Suprapubic skin (tissue), 4 donors: ENCODE measurements around the gene CEP57. TPM values are rescaled to one million over a fixed set of nuclear protein-coding genes. Genes with fewer than 3 reads are reported as not detected.

ENCODE experiments used
- DNase-seq, 2 donors: peaks; one replicate each; pipeline ENCODE4 v3.0.0-alpha.2; 2019; ENCODE audit warnings: low spot score in 2 of 2
- H3K27ac ChIP-seq: fragments of 200-600 bp; sonication (generic); one replicate; pipeline ENCODE4 v1.5.1; 2019
- H3K27me3 ChIP-seq: fragments of 200-600 bp; sonication (generic); one replicate; pipeline ENCODE4 v1.5.1; 2019
- H3K36me3 ChIP-seq: fragments of 200-600 bp; sonication (generic); one replicate; pipeline ENCODE4 v1.5.1; 2019
- H3K4me1 ChIP-seq: fragments of 200-600 bp; sonication (generic); one replicate; pipeline ENCODE4 v1.5.1; 2019
- H3K4me3 ChIP-seq: fragments of 200-600 bp; sonication (generic); one replicate; pipeline ENCODE4 v1.5.1; 2019; ENCODE audit warnings: mild to moderate bottlenecking
- H3K9me3 ChIP-seq: fragments of 200-600 bp; sonication (generic); one replicate; pipeline ENCODE4 v1.5.1; 2019
- CTCF ChIP-seq, 2 donors: fragments of 200-600 bp in 1 of 2; fragments of 450-650 bp in 1 of 2; sonication (generic) in 1 of 2; IDR thresholded peaks; one replicate each; pipeline ENCODE4 v1.5.1; 2016 to 2019; ENCODE audit warnings: antibody characterized with exemption in 2 of 2, mild to moderate bottlenecking in 1 of 2, moderate library complexity in 1 of 2
- EP300 ChIP-seq: sonication (generic); formaldehyde crosslinking; IDR thresholded peaks from one replicate; pipeline ENCODE4 v1.6.1; 2017; ENCODE audit warnings: antibody characterized with exemption
- POLR2A ChIP-seq, 2 donors: fragments of 450-650 bp; IDR thresholded peaks; one replicate each; pipeline ENCODE4 v1.6.1; 2017; ENCODE audit warnings: antibody characterized with exemption in 2 of 2, mild to moderate bottlenecking in 2 of 2, moderate library complexity in 2 of 2
- POLR2AphosphoS5 ChIP-seq, 3 donors: sonication (generic); formaldehyde crosslinking; IDR thresholded peaks; one replicate each; pipeline ENCODE4 v1.6.1; 2017; ENCODE audit warnings: antibody characterized with exemption in 3 of 3
- WGBS: methylation state at CpG from one replicate; pipeline ENCODE4 v1.1.5; 2018; 5-methylcytosine and 5-hydroxymethylcytosine counted together
- total RNA-seq, 4 donors: library from RNA; depleted of rRNA; stranded (reverse); fragments of >200 nt; gene quantifications; one replicate each; pipeline ENCODE4 v1.1.0, GENCODE V29; 2016

CEP57 gene
- total RNA-seq, 4 donors from 2014 or later, result 20.7 to 80.9 (median 30.1) TPM

DNA sequence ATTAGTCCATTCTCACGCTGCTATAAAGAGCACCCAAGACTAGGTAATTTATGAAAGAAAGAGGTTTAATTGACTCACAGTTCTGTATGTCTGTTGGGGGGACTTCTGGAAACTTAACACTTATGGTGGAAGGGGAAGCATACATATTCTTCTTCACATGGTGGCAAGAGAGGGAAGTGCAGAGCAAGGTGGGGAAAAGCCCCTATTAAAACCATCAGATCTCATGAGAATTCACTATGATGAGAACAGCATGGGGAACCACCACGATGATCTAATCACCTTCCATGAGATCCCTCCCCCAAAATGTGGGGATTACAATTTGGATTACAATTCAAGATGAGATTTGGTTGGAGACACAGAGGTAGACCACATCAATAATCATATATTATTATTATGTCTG is 25.7 kb downstream of the CEP57 start:
- Histone ChIP-seq H3K4me3 (no peak overlapping the region), H3K36me3 (peaks cover 5% of the 10 kb centered on the region), H3K4me1 (no peaks in the 10 kb centered on the region), H3K27me3 (no peaks in the 10 kb centered on the region), H3K9me3 (no peaks in the 10 kb centered on the region), H3K27ac (no peak overlapping the region)
- TF ChIP-seq CTCF (IDR thresholded peaks at IDR 0.05) (no peak), POLR2A (IDR thresholded peaks at IDR 0.05) (no peak), EP300 (no peak), POLR2AphosphoS5 (IDR thresholded peaks at IDR 0.05) (no peak)
- WGBS, result 98% methylated on average over 2 of the region's 2 CpGs
- DNase-seq, result no peak

GRCh38 chr11:95821640-95822039 is 31.3 kb downstream of the CEP57 start:
- H3K36me3 ChIP-seq, result peaks cover 30% of the 10 kb centered on the region

DNA sequence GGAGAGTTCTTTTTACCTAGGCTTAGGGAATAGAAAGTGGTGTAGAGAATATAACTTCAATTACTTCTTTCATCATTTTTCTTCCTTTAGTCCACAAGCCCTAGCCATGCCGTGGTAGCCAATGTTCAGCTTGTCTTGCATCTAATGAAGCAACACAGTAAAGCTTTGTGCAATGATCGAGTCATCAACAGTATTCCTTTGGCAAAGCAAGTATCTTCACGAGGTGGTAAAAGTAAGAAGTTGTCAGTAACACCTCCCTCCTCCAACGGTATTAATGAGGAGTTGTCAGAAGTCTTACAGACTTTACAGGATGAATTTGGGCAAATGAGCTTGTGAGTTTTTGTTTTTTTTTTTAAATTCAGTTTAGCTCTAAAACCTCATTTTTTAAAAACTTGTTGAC is 37.4 kb downstream of the CEP57 start:
- Histone ChIP-seq H3K27ac (no peak overlapping the region), H3K4me1 (peaks cover 2% of the 10 kb centered on the region), H3K27me3 (no peaks in the 10 kb centered on the region), H3K4me3 (no peak overlapping the region), H3K9me3 (no peaks in the 10 kb centered on the region), H3K36me3 (peaks cover 62% of the 10 kb centered on the region)
- no peak for DNase-seq
- 81% methylated on average over 4 of the region's 4 CpGs for WGBS
- TF ChIP-seq POLR2A (IDR thresholded peaks at IDR 0.05) (no peak), POLR2AphosphoS5 (IDR thresholded peaks at IDR 0.05) (no peak), EP300 (no peak), CTCF (IDR thresholded peaks at IDR 0.05) (no peak)

More at GRCh38 chr11:95821640-95822039, 31.3 kb downstream of the CEP57 start:
- Histone ChIP-seq H3K4me1 (no peaks in the 10 kb centered on the region), H3K4me3 (no peak overlapping the region), H3K27me3 (no peaks in the 10 kb centered on the region), H3K9me3 (no peaks in the 10 kb centered on the region), H3K27ac (no peak overlapping the region)
- no peak for DNase-seq
- WGBS, result 77% methylated on average over 2 of the region's 2 CpGs
- TF ChIP-seq POLR2A (IDR thresholded peaks at IDR 0.05), result no peak

GRCh38 chr11:95829580-95830259 is 39.4 kb downstream of the CEP57 start:
- no peak for DNase-seq
- Histone ChIP-seq H3K4me1 (peaks cover 2% of the 10 kb centered on the region), H3K4me3 (no peak overlapping the region), H3K36me3 (peaks cover 75% of the 10 kb centered on the region), H3K9me3 (no peaks in the 10 kb centered on the region), H3K27ac (no peak overlapping the region), H3K27me3 (no peaks in the 10 kb centered on the region)
- 92% methylated on average over 1 of the region's 1 CpG for WGBS
- TF ChIP-seq POLR2AphosphoS5 (IDR thresholded peaks at IDR 0.05), result no peak
- no peak for TF ChIP-seq CTCF (IDR thresholded peaks at IDR 0.05)
- TF ChIP-seq POLR2A (IDR thresholded peaks at IDR 0.05), result no peak
- no peak for TF ChIP-seq EP300

DNA sequence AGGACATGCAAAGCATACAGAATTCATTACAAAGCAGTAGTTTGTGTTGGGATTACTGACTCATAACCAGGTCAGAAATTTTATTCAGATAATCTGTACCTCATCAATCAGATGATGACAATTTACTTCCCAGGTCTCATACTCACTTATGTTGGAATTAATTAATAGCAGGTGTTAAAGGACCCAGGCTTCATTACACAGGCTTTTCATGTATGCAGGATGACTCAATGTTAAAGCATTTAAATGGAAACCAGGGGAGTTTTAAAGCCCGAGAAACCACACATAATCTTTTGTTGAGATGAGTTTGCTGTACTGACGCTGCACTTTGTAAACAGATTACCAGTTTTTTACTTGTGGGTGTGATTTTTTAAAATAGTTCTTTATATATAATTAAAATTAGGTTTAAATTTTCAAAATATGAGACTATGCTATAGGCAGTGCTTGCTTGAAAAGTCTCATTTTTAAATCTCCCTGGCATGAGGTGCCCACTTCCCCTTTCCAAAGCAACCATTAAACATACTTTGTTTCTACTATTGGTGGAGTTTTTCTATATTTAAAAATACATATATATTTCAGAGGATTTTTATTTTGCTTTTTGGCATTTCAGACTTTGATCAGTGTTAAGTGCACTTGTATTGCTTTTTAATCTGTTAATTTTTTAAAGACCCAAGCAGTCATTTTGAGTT is 41.0 kb downstream of the CEP57 start:
- Histone ChIP-seq H3K4me1 (peaks cover 5% of the 10 kb centered on the region), H3K27me3 (no peaks in the 10 kb centered on the region), H3K27ac (no peak overlapping the region), H3K9me3 (no peaks in the 10 kb centered on the region), H3K36me3 (peaks cover 74% of the 10 kb centered on the region), H3K4me3 (no peak overlapping the region)
- no peak for TF ChIP-seq POLR2AphosphoS5 (IDR thresholded peaks at IDR 0.05)
- TF ChIP-seq CTCF (IDR thresholded peaks at IDR 0.05), result no peak
- no peak for TF ChIP-seq POLR2A (IDR thresholded peaks at IDR 0.05)
- no peak for TF ChIP-seq EP300
- no peak for DNase-seq
- 62% methylated on average over 2 of the region's 2 CpGs for WGBS
